K562 (cell line): ENCODE data around the gene CTDSPL. TPM values are rescaled to one million over a fixed set of nuclear protein-coding genes. Genes with fewer than 3 reads are reported as not detected.

Experiments
- ARID2 ChIP-seq: fragments of 450-650 bp; IDR thresholded peaks from 2 replicates; pipeline ENCODE4 v1.6.1; 2017; ENCODE audit warnings: antibody characterized with exemption, mild to moderate bottlenecking
- CGGBP1 ChIP-seq: fragments of 250-450 bp; sonication (Bioruptor Pico); IDR thresholded peaks from 2 replicates; pipeline ENCODE4 v1.9.0; 2021; ENCODE audit warnings: mild to moderate bottlenecking
- CREB3L1 ChIP-seq: fragments of 450-650 bp; IDR thresholded peaks from 2 replicates; pipeline ENCODE4 v1.6.1; 2014; ENCODE audit warnings: low read depth, mild to moderate bottlenecking, moderate library complexity, borderline replicate concordance
- CTCF ChIP-seq, 3 experiments: IDR thresholded peaks in 2 of 3; conservative IDR thresholded peaks in 1 of 3; 2 replicates each; pipeline ENCODE4 v1.5.1; 2011 to 2012; ENCODE audit warnings: low read length in 3 of 3, mild to moderate bottlenecking in 3 of 3, control low read depth in 2 of 3, improper control_type of control experiment in 1 of 3, inconsistent platforms in 1 of 3, low read depth in 1 of 3, mixed read lengths in 1 of 3, moderate library complexity in 1 of 3; ENCODE audit not compliant: insufficient read depth in 2 of 3
- DMBX1 ChIP-seq: fragments of 250-450 bp; sonication (Bioruptor Pico); IDR thresholded peaks from 2 replicates; pipeline ENCODE4 v1.8.0; 2022; ENCODE audit warnings: inconsistent platforms, mild to moderate bottlenecking, moderate library complexity, borderline replicate concordance
- FOXA3 ChIP-seq, 2 experiments: fragments of 450-650 bp in 1 of 2; sonication (generic) in 1 of 2; formaldehyde crosslinking; IDR thresholded peaks in 1 of 2; conservative IDR thresholded peaks in 1 of 2; 2 replicates each; pipeline versions ENCODE4 v1.4.0 to v1.8.0; 2020 to 2022; ENCODE audit warnings: mild to moderate bottlenecking in 2 of 2, missing genetic modification reagents in 1 of 2
- MEIS2 ChIP-seq: fragments of 450-650 bp; IDR thresholded peaks from 2 replicates; pipeline ENCODE4 v1.6.1; 2014; ENCODE audit warnings: mild to moderate bottlenecking; ENCODE audit not compliant: partially characterized antibody
- MYC ChIP-seq, 2 experiments: fragments of 250-450 bp in 1 of 2; sonication (Bioruptor Pico) in 1 of 2; IDR thresholded peaks; 2 replicates each; pipeline versions ENCODE4 v1.5.1 to v1.6.1; 2012 to 2021; ENCODE audit warnings: low read depth in 2 of 2, borderline replicate concordance in 1 of 2, improper control_type of control experiment in 1 of 2, low read length in 1 of 2, mild to moderate bottlenecking in 1 of 2, moderate library complexity in 1 of 2
- NFE2L1 ChIP-seq: fragments of 450-650 bp; IDR thresholded peaks from 2 replicates; pipeline ENCODE4 v1.6.1; 2016; ENCODE audit warnings: missing genetic modification characterization, low read depth, mild to moderate bottlenecking, missing compliant biosample characterization, moderate library complexity, borderline replicate concordance
- NRF1 ChIP-seq, 2 experiments: fragments of 450-650 bp; IDR thresholded peaks in 1 of 2; conservative IDR thresholded peaks in 1 of 2; 2 replicates each; pipeline ENCODE4 v1.6.1; 2014; ENCODE audit warnings: mild to moderate bottlenecking in 2 of 2
- SAP30 ChIP-seq: fragments of 200-600 bp; sonication (generic); IDR thresholded peaks from 2 replicates; pipeline ENCODE4 v1.6.1; 2012; ENCODE audit warnings: borderline replicate concordance, low read depth, mild to moderate bottlenecking, moderate library complexity, low read length, control low read depth, inconsistent platforms; ENCODE audit not compliant: insufficient read depth, poor library complexity, severe bottlenecking
- SIN3A ChIP-seq, 2 experiments: fragments of 150-350 bp in 1 of 2; IDR thresholded peaks; 2 replicates each; pipeline ENCODE4 v1.6.1; 2011 to 2016; ENCODE audit warnings: borderline replicate concordance in 2 of 2, low read depth in 2 of 2, low read length in 2 of 2, mild to moderate bottlenecking in 2 of 2, moderate library complexity in 2 of 2; ENCODE audit not compliant: control insufficient read depth in 1 of 2
- TAF1 ChIP-seq: IDR thresholded peaks from 2 replicates; pipeline ENCODE4 v1.6.1; 2011; ENCODE audit warnings: mild to moderate bottlenecking, low read length, moderate library complexity; ENCODE audit not compliant: insufficient read depth, control insufficient read depth, severe bottlenecking; ENCODE audit errors: extremely low read depth
- TEAD1 ChIP-seq, 2 experiments: fragments of 450-650 bp in 1 of 2; sonication (generic) in 1 of 2; formaldehyde crosslinking; IDR thresholded peaks; 2 replicates each; pipeline versions ENCODE4 v1.4.0 to v1.8.0; 2020 to 2022; ENCODE audit warnings: mild to moderate bottlenecking in 2 of 2, missing genetic modification reagents in 1 of 2
- TFAM ChIP-seq: fragments of 250-450 bp; sonication (Bioruptor Pico); conservative IDR thresholded peaks from 2 replicates; pipeline ENCODE4 v1.5.0; 2021; ENCODE audit warnings: mild to moderate bottlenecking, moderate library complexity
- ZNF280A ChIP-seq: fragments of 450-650 bp; IDR thresholded peaks from 2 replicates; pipeline ENCODE4 v1.6.1; 2018; ENCODE audit warnings: mild to moderate bottlenecking, low read depth; ENCODE audit not compliant: partially characterized antibody
- ZNF445 ChIP-seq: fragments of 250-450 bp; sonication (Bioruptor Pico); IDR thresholded peaks from 2 replicates; pipeline ENCODE4 v1.4.0; 2020; ENCODE audit warnings: low read depth, mild to moderate bottlenecking, moderate library complexity
- ZNF707 ChIP-seq: fragments of 250-450 bp; sonication (Bioruptor Pico); conservative IDR thresholded peaks from 2 replicates; pipeline ENCODE4 v1.8.0; 2022; ENCODE audit warnings: inconsistent platforms, mild to moderate bottlenecking, moderate library complexity
- polyA plus RNA-seq, 8 experiments: library from polyadenylated mRNA; depleted of rRNA in 4 of 8; stranded (reverse) in 5 of 8; unstranded in 3 of 8; fragments of >200 nt; fragmentation: Nextera tagmentation in 2 of 8; fragmentation: Illumina TruSeq in 1 of 8; extraction: Ambion mirVana in 2 of 8; extraction: Trizol in 1 of 8; gene quantifications; 2 replicates each; pipeline versions ENCODE4 v1.2.1 to v1.2.3, GENCODE V29; 2011 to 2014; ENCODE audit warnings: inconsistent platforms in 1 of 8, missing spikeins in 1 of 8
- total RNA-seq, 7 experiments: library from RNA; depleted of rRNA in 6 of 7; stranded (reverse); fragments of >200 nt in 6 of 7; fragmentation: Illumina TruSeq in 2 of 7; extraction: Trizol in 2 of 7; gene quantifications; 2 replicates each; pipeline versions ENCODE4 v1.2.1 to v1.2.3, GENCODE V29; 2011 to 2021; ENCODE audit warnings: low replicate concordance in 1 of 7

CTDSPL gene
- total and polyA plus RNA-seq, 9 of the 15 experiments (the other 6 are each of a cell fraction or from before 2014, with no cell fraction given): 5.1 to 19.3 (median 11.3) TPM

- peak; percentile 35 for TF ChIP-seq MEIS2
- no peak for TF ChIP-seq CGGBP1 (CRISPR knock-in tag)
- no peak for TF ChIP-seq ZNF445 (CRISPR knock-in tag)
- no peak for TF ChIP-seq MYC (IDR thresholded peaks at IDR 0.05; ENCODE audit: low read depth, low read length)
- no peak for TF ChIP-seq MYC (CRISPR knock-in tag; IDR thresholded peaks at IDR 0.05; ENCODE audit: borderline replicate concordance, low read depth)
- no peak for TF ChIP-seq SIN3A (IDR thresholded peaks at IDR 0.05; ENCODE audit: borderline replicate concordance in 2 of 2, control insufficient read depth in 1 of 2, low read depth in 2 of 2, low read length in 2 of 2)
- no peak for TF ChIP-seq TFAM
- no peak for TF ChIP-seq ZNF280A
- peak; percentile 32 to 41 (median 39); a peak in 5 of 6 replicates for TF ChIP-seq CTCF (IDR thresholded peaks at IDR 0.05 in 2 of 3, conservative IDR thresholded peaks at IDR 0.05 in 1 of 3; ENCODE audit: insufficient read depth in 2 of 3, low read depth in 1 of 3, low read length in 3 of 3)
- TF ChIP-seq SAP30: no peak
- TF ChIP-seq NFE2L1: no peak
- TF ChIP-seq ARID2: no peak
- TF ChIP-seq TEAD1 (CRISPR knock-in tag; IDR thresholded peaks at IDR 0.05): no peak
- no peak for TF ChIP-seq NRF1 (conservative IDR thresholded peaks at IDR 0.05 in 1 of 2, IDR thresholded peaks at IDR 0.05 in 1 of 2)
- TF ChIP-seq ZNF707 (CRISPR knock-in tag): no peak
- TF ChIP-seq CREB3L1: no peak
- TF ChIP-seq DMBX1 (CRISPR knock-in tag): no peak
- TF ChIP-seq TAF1: no peak
- TF ChIP-seq FOXA3 (CRISPR knock-in tag; conservative IDR thresholded peaks at IDR 0.05 in 1 of 2, IDR thresholded peaks at IDR 0.05 in 1 of 2): no peak
These were observed 124.1 kb downstream of the CTDSPL start (continued) for GRCh38 chr3:37985637-37986320.
